NCI-H146 treated with DMSO at 0.1 percent for 48 hours (cell line): ENCODE measurements around the gene PLA2G4A.
A peak's percentile ranks its signal among the peaks of the same experiment; 100 is the strongest.

Experiments used
- DNase-seq: peaks from one replicate; lab custom pipeline; 2025; ENCODE audit not compliant: unreplicated experiment; lab: John Stamatoyannopoulos, UW

Gene PLA2G4A

DNA sequence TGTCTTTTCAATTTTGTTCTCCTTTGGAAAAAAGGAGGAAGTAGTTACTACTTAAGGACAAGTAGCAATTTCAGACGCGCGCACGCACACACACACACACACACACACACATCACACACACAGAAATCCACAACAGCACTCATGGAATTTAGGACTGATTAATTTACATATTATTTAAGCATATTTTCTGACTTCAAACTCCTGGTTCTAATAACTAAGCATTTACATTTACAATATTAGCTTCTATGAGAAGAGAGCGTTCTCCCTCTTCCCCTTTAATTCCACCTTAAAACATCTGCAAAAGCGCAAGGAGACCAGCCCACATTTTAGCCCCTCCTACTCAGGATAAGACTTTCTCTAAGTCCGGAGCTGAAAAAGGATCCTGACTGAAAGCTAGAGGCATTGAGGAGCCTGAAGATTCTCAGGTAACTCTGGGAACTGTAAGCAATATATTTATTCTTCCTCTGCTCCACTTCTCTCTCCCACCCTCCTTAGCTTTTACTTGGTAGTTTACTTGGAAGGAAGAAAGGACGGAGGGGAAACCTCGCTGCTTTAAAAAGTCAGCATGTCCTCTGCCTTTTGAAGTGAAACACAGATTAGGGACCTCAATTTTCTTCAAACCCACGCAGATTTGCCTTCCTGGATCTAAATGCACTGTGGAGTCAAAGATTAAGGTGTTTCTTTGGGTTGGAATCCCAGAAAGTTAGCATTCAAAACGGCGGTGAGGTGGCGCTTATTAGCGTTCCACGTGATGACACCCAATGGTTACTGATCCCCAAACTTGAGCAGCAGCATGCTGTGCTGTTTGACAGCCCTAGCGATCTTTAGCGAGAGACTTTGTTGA, at the start of gene PLA2G4A:
Gene PLA2G4A (plus strand): TSS at position 339 of the 844 bp plus-strand sequence. CDS start 25,406 bp downstream, outside the sequence.
- DNase-seq = no peak

GRCh38 chr1:186780076-186780475, 48.7 kb upstream of the PLA2G4A start:
- no peak for DNase-seq

- no peak for DNase-seq
These were observed 47.0 kb upstream of the PLA2G4A start for GRCh38 chr1:186781730-186782129.

GRCh38 chr1:186782791-186783190, 46.0 kb upstream of the PLA2G4A start:
- DNase-seq = no peak

DNA sequence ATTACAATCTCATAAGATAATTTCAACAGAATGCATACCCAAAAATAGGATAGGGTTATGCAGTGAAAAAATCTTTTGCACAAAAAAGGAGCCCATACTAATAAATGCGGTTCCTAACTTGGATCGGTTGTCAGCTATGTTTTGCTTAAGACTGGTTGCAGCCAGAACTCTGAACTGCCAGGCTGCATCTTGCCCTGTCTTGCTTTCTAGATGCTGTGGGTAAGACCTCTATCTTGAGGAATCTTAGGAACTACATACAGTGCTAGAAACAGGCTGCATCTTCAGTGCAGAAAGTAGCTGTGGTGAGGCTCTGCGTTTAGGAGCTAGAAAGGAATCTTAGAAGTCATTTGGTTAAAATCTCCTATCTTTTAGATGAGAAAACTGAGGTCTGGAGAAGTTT, 45.6 kb upstream of the PLA2G4A start:
- no peak for DNase-seq

GRCh38 chr1:186785503-186785902, 43.2 kb upstream of the PLA2G4A start:
- no peak for DNase-seq

- no peak for DNase-seq
These were observed 38.6 kb upstream of the PLA2G4A start for GRCh38 chr1:186790101-186790500.

DNA sequence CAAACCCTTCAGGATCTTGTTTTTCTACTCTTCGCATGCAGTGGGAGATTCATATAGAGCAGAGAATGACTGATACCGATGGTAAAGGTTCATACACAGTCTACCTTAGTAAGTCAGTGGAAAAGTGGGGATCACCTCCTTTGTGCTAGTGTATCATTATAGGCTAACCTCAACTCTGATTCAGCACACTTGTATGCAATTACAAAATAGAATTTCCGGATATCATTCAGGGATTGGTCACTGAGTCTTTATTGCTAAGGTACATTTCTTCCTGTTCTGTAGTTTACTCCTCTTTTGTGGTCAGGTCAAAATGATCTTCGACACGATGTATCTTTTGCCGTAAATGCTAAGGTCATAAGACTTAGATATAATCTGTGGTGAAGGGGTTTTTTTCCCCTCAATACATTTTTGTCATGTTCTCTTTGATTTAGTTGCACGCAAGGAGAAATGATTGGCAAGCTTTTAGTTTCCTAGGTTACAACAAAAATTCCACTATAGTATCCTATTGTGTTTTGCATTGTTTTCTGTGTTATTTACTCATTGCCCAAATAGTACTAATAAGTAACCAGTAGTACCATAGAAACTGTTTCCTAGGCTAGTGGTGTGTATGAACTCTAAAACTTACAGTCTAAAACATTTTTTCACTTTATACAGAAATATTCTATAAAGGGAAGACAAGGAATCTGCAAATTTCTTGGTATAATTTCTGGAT, 35.7 kb upstream of the PLA2G4A start:
- DNase-seq = no peak

- no peak for DNase-seq
These were observed 35.2 kb upstream of the PLA2G4A start for GRCh38 chr1:186793582-186793927.

DNA sequence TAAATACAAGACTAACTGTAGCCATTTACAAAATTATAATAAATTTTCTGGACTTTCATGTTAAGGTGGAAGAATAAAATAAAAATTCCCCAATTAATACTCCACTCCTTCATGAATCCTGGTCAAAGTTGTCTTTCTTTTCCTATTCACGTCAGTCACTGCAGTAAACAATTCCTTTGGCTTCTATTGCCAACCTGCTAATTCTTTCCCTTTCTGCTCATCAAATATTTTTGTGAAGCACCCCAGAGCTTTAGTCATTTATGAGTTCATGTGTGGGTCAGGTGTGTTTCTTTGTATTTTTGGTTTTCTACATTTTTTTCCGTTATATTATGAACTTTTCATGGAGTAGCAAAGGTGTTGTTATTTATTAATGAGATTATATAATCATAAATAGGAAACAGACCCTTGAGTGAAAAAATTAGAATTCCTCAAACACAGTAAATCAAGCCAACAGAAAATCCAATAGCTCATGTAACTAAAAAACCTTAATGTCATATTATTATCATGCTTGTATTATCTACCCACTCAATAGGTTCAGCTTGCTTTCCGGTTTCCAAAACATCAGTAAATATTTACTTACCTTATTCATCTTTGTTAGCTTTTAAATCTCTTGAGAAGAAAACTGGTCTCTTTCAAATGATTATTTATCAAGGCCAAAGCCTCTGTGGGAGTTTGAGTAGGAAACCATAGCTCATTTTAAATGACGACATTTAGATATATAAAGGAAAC, 29.6 kb upstream of the PLA2G4A start:
- DNase-seq = peak; percentile 0

GRCh38 chr1:186799689-186800054, 29.1 kb upstream of the PLA2G4A start:
- DNase-seq = no peak

- DNase-seq = no peak
These were observed 26.4 kb upstream of the PLA2G4A start for GRCh38 chr1:186802388-186802787.

DNA sequence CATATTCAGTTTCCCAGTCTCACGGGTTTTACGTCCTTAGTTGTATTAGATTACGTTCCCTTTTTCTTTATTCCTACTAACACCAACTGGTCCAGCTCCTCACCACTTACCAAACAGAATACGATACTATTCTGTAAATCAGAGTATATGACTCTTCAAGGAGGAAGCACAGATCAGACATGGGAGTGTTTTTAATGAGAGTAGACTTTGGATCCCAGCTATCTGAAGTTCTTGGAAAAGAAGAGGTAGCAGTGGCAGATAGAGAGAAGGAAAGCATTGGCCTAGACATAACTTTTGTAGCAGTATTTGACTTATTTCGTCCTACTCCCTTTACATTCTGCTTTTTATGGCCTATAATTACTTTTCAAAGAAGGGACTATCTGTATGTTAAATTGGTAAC, 24.1 kb upstream of the PLA2G4A start:
- DNase-seq = no peak

- DNase-seq = no peak
These were observed 22.3 kb upstream of the PLA2G4A start for GRCh38 chr1:186806477-186806876.

- DNase-seq = no peak
These were observed 21.6 kb upstream of the PLA2G4A start for GRCh38 chr1:186807163-186807562.

GRCh38 chr1:186811892-186812291, 16.9 kb upstream of the PLA2G4A start:
- DNase-seq = no peak

- DNase-seq = no peak
These were observed 16.2 kb upstream of the PLA2G4A start for GRCh38 chr1:186812570-186812969.

DNA sequence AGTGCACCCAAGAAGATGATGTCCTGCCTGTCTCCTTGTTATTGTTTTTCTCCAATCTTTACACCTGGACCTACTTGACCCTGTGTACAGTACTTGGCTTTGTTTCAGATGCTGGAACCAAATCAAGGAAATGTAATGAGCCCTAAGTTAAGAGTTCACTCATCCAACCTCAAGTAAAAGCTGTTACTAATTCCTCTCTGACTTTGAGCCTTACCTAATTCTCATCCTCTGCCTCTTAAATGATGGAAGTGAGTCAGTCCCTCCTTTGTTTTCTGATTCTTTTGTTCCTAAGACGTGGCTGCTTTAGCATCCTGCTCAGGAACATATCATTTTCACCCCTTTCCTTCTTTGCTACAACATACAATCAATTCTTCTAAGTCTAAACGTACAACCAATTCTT, 15.3 kb upstream of the PLA2G4A start:
- no peak for DNase-seq

DNA sequence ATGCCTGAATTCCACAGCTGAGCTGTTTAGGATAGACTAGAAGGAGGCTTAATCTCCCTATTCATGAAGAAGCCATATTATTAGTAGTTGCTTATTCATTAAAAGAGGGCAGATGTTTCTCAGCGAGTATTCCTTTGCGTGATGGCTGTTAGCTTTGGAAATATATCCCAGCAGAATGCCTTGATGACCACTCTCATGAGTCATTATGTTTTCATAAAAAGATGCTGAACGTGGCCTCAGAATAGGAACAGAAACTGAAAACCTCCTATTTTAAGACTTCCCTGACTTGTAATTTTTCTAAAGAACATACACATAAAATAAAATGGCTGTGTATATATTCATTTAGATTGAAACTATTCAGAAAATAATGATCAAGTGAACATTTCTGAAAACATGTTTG, 9.6 kb upstream of the PLA2G4A start:
- DNase-seq = no peak

GRCh38 chr1:186819563-186819962, 9.2 kb upstream of the PLA2G4A start:
- DNase-seq = no peak

DNA sequence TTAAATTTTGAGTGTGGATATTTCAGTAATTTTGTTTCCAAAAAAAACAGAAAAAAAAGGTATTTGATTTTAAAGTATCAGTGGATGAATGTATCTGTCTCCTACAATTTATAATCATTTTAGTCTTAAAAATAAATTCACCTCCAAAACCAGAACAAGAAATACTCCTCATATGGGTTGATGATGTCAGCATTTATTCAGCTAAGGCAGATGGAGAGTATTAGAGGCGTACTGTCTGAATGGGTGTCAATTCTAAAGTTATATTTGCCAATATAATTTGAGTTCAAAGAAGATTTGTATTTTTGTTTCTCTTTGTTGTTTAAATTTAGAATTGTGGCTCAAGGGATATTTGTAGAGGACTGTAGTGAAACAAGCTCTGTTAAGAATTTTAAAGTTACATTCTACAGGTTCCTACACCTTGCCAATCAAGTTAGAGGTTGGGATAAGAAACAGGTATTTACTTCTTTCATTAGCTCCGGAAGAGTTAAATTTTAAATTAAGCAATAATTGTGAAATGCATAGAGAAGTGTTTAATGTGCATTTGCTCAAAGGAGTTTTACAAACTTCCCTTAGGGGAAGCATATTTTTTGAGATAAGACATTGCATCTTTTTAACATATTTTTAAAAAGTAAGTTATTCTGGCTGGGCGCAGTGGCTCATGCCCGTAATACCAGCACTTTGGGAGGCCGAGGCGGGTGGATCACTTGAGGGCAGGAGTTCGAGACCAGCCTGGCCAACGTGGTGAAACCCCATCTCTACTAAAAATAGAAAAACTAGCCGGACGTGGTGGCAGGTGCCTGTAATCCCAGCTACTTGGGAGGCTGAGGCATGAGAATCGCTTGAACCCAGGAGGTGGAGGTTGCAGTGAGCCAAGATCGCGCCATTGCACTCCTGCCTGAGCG, 1.2 kb downstream of the PLA2G4A start:
- DNase-seq = no peak
